ENCODE results near the gene ODF2.

- TF ChIP-seq CTCF (IDR thresholded peaks at IDR 0.05) (no peak), POLR2A (IDR thresholded peaks at IDR 0.05) (no peak), EP300 (IDR thresholded peaks at IDR 0.05) (no peak)
These were observed 39.8 kb upstream of the ODF2 start for GRCh38 chr9:128416014-128416413.

All from ovary (tissue), 3 donors.